HUES6 (cell line): ENCODE data around the gene KRTAP16-1.
A peak's percentile ranks its signal among the peaks of the same experiment; 100 is the strongest.
"Not testable (repeated sequence)": the region's sequence is repeated elsewhere in the genome, so short reads cannot be mapped to it uniquely, and the experiment has no call there.

ENCODE experiments used
- H3K27ac ChIP-seq: 2 replicates; pipeline ENCODE4 v1.7.0; 2013; ENCODE audit warnings: low read depth, mild to moderate bottlenecking, low read length, inconsistent platforms
- H3K27me3 ChIP-seq: 2 replicates; pipeline ENCODE4 v1.6.1; 2013; ENCODE audit warnings: low read length; ENCODE audit not compliant: control insufficient read depth, insufficient read depth
- H3K36me3 ChIP-seq: 2 replicates; pipeline ENCODE4 v1.6.1; 2013; ENCODE audit warnings: low read length; ENCODE audit not compliant: control insufficient read depth, insufficient read depth
- H3K4me1 ChIP-seq: 2 replicates; pipeline ENCODE4 v1.6.1; 2013; ENCODE audit warnings: low read length; ENCODE audit not compliant: control insufficient read depth, insufficient read depth
- H3K4me3 ChIP-seq: 2 replicates; pipeline ENCODE4 v1.5.1; 2013; ENCODE audit warnings: low read depth, low read length
- H3K9ac ChIP-seq: one replicate; pipeline ENCODE4 v1.6.1; 2013; ENCODE audit warnings: mild to moderate bottlenecking, low read length
- H3K9me3 ChIP-seq: 2 replicates; pipeline ENCODE4 v1.6.1; 2013; ENCODE audit warnings: low read depth, low read length; ENCODE audit not compliant: control insufficient read depth, insufficient read depth

Gene KRTAP16-1

GRCh38 chr17:41298458-41299135 lies 10.5 kb downstream of the KRTAP16-1 start:
- Histone ChIP-seq H3K27me3 (no peaks in the 10 kb centered on the region), H3K4me1 (no peaks in the 10 kb centered on the region), H3K9me3 (no peaks in the 10 kb centered on the region), H3K4me3 (peak overlapping the region; percentile 28; the same call in 1 of the 2 replicates), H3K27ac (no peak overlapping the region), H3K36me3 (no peaks in the 10 kb centered on the region), H3K9ac (no peak overlapping the region)

- Histone ChIP-seq H3K4me1 (no peaks in the 10 kb centered on the region), H3K36me3 (no peaks in the 10 kb centered on the region), H3K4me3 (no peak overlapping the region), H3K9ac (no peak overlapping the region), H3K27ac (no peak overlapping the region), H3K9me3 (no peaks in the 10 kb centered on the region), H3K27me3 (no peaks in the 10 kb centered on the region)
These were observed 12.3 kb downstream of the KRTAP16-1 start for GRCh38 chr17:41296846-41297245.

GRCh38 chr17:41294016-41294415 lies 15.1 kb downstream of the KRTAP16-1 start:
- H3K9ac ChIP-seq = no peak overlapping the region

GRCh38 chr17:41287050-41287449 lies 22.1 kb downstream of the KRTAP16-1 start:
- Histone ChIP-seq H3K36me3 (no peaks in the 10 kb centered on the region), H3K9me3 (no peaks in the 10 kb centered on the region), H3K27me3 (no peaks in the 10 kb centered on the region), H3K9ac (no peak overlapping the region), H3K4me3 (no peak overlapping the region), H3K27ac (no peak overlapping the region), H3K4me1 (peaks cover 5% of the 10 kb centered on the region; the same call in 1 of the 2 replicates)

More at GRCh38 chr17:41294016-41294415, 15.1 kb downstream of the KRTAP16-1 start:
- Histone ChIP-seq H3K27ac (no peak overlapping the region), H3K36me3 (no peaks in the 10 kb centered on the region), H3K27me3 (no peaks in the 10 kb centered on the region), H3K4me3 (no peak overlapping the region), H3K4me1 (no peaks in the 10 kb centered on the region), H3K9me3 (no peaks in the 10 kb centered on the region)

- H3K36me3 ChIP-seq = no peaks in the 10 kb centered on the region
- no peak overlapping the region for H3K4me3 ChIP-seq
- H3K9ac ChIP-seq = no peak overlapping the region
- no peaks in the 10 kb centered on the region for H3K27me3 ChIP-seq
- no peak overlapping the region for H3K27ac ChIP-seq
- H3K9me3 ChIP-seq = no peaks in the 10 kb centered on the region
- peaks cover 5% of the 10 kb centered on the region; the same call in 1 of the 2 replicates for H3K4me1 ChIP-seq
These were observed 24.6 kb downstream of the KRTAP16-1 start for GRCh38 chr17:41284546-41284945.

GRCh38 chr17:41284043-41284442 lies 25.1 kb downstream of the KRTAP16-1 start:
- peaks cover 5% of the 10 kb centered on the region; the same call in 1 of the 2 replicates for H3K4me1 ChIP-seq
- H3K27me3 ChIP-seq = no peaks in the 10 kb centered on the region
- no peak overlapping the region for H3K9ac ChIP-seq
- no peak overlapping the region for H3K27ac ChIP-seq
- no peak overlapping the region for H3K4me3 ChIP-seq
- H3K9me3 ChIP-seq = no peaks in the 10 kb centered on the region
- H3K36me3 ChIP-seq = no peaks in the 10 kb centered on the region

GRCh38 chr17:41278176-41278955 lies 30.7 kb downstream of the KRTAP16-1 start:
- Histone ChIP-seq H3K9me3 (no peaks in the 10 kb centered on the region), H3K4me3 (no peak overlapping the region), H3K4me1 (no peaks in the 10 kb centered on the region), H3K27me3 (peaks cover 21% of the 10 kb centered on the region; the same call in 1 of the 2 replicates), H3K9ac (no peak overlapping the region), H3K27ac (no peak overlapping the region), H3K36me3 (no peaks in the 10 kb centered on the region)

- not testable (repeated sequence) for H3K9me3 ChIP-seq, H3K36me3 ChIP-seq, H3K9ac ChIP-seq, H3K4me1 ChIP-seq, H3K4me3 ChIP-seq, H3K27ac ChIP-seq
- H3K27me3 ChIP-seq = peaks cover 21% of the 10 kb centered on the region; the same call in 1 of the 2 replicates
These were observed 33.4 kb downstream of the KRTAP16-1 start, which contains the start of gene KRTAP9-7 for GRCh38 chr17:41275648-41276190. Gene KRTAP9-7 (plus strand): TSS chr17:41275698. CDS start chr17:41275698, 0 bp downstream.

- no peaks in the 10 kb centered on the region for H3K9me3 ChIP-seq
- H3K4me3 ChIP-seq = no peak overlapping the region
- H3K27me3 ChIP-seq = peaks cover 18% of the 10 kb centered on the region; the same call in 1 of the 2 replicates
- H3K27ac ChIP-seq = no peak overlapping the region
- no peak overlapping the region for H3K9ac ChIP-seq
- no peaks in the 10 kb centered on the region for H3K4me1 ChIP-seq
- H3K36me3 ChIP-seq = no peaks in the 10 kb centered on the region
These were observed 37.3 kb downstream of the KRTAP16-1 start for GRCh38 chr17:41271858-41272257.

GRCh38 chr17:41271323-41271722 lies 37.8 kb downstream of the KRTAP16-1 start:
- H3K27me3 ChIP-seq = peaks cover 16% of the 10 kb centered on the region; the same call in 1 of the 2 replicates
- H3K4me3 ChIP-seq, H3K27ac ChIP-seq, H3K9me3 ChIP-seq, H3K36me3 ChIP-seq, H3K4me1 ChIP-seq, H3K9ac ChIP-seq: not testable (repeated sequence)

- H3K27ac ChIP-seq = no peak overlapping the region
- H3K36me3 ChIP-seq = no peaks in the 10 kb centered on the region
- H3K4me1 ChIP-seq = no peaks in the 10 kb centered on the region
- no peak overlapping the region for H3K9ac ChIP-seq
- H3K4me3 ChIP-seq = no peak overlapping the region
- peaks cover 19% of the 10 kb centered on the region; the same call in 1 of the 2 replicates for H3K27me3 ChIP-seq
- no peaks in the 10 kb centered on the region for H3K9me3 ChIP-seq
These were observed 41.4 kb downstream of the KRTAP16-1 start for GRCh38 chr17:41267711-41268110.
